AG10803 (cell line): ENCODE data around the gene NPHP3.
"Not testable (repeated sequence)": the region's sequence is repeated elsewhere in the genome, so short reads cannot be mapped to it uniquely, and the experiment has no call there.

ENCODE experiments used
- DNase-seq: peaks from one replicate; pipeline ENCODE4 v3.0.0; 2010; ENCODE audit warnings: low read depth
- H3K4me3 ChIP-seq: 2 replicates; pipeline ENCODE4 v1.5.1; 2011; ENCODE audit warnings: mild to moderate bottlenecking, low read length, control low read depth
- TF ChIP-seq, protein P1 (sequence below): conservative IDR thresholded peaks from 2 replicates; pipeline ENCODE4 v1.5.1; 2011; ENCODE audit warnings: mild to moderate bottlenecking, low read length, control low read depth, inconsistent platforms

The NPHP3 gene

DNA sequence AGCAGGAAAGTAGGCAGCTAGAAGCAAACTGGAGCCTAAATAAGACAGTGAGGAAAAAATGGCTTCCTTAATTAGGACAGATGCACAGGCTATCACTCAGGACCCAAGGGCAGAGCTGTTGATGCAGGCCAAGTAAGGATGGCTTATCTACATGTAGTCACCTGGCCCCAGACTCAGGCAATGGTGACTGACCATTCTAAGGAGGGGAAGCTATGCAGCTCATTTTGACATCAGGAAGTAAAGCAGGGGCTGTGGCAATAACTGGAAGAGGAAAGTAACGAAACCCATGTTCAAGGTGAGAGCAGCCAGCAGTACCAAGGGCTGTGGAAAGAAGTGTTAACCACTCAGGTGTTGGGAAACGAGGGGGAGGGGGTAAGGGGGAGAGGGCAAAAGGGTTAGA, 78.8 kb downstream of the NPHP3 start:
- TF ChIP-seq, protein P1, sequence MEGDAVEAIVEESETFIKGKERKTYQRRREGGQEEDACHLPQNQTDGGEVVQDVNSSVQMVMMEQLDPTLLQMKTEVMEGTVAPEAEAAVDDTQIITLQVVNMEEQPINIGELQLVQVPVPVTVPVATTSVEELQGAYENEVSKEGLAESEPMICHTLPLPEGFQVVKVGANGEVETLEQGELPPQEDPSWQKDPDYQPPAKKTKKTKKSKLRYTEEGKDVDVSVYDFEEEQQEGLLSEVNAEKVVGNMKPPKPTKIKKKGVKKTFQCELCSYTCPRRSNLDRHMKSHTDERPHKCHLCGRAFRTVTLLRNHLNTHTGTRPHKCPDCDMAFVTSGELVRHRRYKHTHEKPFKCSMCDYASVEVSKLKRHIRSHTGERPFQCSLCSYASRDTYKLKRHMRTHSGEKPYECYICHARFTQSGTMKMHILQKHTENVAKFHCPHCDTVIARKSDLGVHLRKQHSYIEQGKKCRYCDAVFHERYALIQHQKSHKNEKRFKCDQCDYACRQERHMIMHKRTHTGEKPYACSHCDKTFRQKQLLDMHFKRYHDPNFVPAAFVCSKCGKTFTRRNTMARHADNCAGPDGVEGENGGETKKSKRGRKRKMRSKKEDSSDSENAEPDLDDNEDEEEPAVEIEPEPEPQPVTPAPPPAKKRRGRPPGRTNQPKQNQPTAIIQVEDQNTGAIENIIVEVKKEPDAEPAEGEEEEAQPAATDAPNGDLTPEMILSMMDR, result no peak
- H3K4me3 ChIP-seq, result no peak overlapping the region
- DNase-seq, result no peak

DNA sequence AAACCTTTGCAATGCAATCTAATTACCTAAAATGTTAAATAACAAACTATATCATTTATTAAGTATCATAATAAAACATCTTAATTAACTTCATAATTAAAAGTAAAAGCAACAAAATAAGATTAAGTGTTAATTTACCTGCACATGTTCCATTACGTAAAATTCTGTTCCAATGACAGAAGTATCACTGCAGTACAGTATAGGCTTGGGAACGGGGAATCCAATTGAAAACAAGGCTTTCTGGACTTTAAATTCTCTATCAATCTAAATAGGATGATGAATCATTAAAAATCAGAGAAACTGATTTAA, 79.7 kb downstream of the NPHP3 start:
- DNase-seq, result no peak
- no peak overlapping the region for H3K4me3 ChIP-seq
- TF ChIP-seq, protein P1, result no peak

DNA sequence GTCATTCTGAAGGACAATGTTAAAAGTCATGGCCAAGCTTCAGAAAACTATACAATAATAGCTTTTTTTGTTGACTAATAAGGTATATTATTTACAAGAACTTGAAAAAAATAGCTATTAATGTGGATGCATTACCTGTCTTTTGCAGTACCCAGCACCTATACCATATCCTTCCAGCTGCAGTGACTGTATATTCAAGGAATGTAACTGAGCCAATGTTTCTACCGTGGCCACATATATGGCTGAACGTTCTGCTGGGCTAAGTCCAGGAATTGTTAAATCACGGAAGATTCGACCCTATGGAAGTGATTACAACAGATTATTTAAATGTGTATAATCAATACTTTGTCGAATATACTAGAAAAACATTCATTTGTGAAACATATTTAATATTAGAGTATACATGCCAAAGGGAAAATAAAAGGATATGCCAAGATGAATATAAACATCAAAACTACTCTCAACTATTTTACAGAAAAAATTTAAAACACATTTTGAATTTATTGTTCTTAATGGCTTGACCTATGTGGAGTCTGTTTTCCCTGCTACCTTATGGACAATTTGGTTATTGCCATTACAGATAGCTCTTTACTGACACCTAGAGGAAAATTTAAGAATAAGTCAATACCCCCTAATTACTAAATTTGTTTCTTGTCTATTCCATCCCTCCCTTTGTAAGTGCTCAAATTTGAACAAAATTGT, 80.2 kb downstream of the NPHP3 start:
- no peak overlapping the region for H3K4me3 ChIP-seq

DNA sequence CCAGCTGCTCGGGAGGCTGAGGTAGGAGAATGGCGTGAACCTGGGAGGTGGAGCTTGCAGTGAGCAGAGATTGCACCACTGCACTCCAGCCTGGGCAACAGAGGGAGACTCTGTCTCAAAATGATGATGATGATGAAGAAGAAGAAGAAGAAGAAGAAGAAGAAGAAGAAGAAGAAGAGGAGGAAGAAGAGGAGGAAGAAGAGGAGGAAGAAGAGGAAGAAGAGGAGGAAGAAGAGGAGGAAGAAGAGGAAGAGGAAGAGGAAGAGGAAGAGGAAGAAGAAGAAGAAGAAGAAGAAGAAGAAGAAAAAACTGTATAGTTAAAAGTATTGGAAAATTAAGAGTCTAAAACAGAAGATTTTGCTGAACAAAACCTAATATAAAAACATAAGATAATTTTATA, 80.8 kb downstream of the NPHP3 start:
- H3K4me3 ChIP-seq, result not testable (repeated sequence)

More for the DNA sequence above, 80.2 kb downstream of the NPHP3 start:
- peak; percentile 62 for DNase-seq
- TF ChIP-seq, protein P1, result peak; percentile 74

DNA sequence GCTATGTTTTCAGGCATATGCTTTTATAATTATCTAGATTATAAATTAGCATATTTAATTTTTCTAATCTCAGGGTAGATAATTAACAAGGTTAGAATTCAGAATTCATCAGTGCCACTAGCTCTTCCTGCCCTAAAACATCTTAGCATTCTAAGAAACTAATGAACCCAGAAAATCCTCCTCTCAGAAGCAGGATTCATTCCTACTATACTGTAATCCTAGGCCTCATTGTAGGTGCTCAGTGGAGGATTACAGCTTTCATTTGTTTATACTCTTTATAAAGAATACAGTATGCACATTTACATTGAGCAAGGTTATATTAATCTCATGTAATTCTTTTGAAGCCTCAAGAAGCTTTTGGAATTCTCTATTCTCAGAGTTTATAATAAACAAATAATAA, 83.5 kb downstream of the NPHP3 start:
- TF ChIP-seq, protein P1, result no peak
- no peak for DNase-seq
- H3K4me3 ChIP-seq, result no peak overlapping the region

More for the DNA sequence above, 80.8 kb downstream of the NPHP3 start:
- not testable (repeated sequence) for DNase-seq

DNA sequence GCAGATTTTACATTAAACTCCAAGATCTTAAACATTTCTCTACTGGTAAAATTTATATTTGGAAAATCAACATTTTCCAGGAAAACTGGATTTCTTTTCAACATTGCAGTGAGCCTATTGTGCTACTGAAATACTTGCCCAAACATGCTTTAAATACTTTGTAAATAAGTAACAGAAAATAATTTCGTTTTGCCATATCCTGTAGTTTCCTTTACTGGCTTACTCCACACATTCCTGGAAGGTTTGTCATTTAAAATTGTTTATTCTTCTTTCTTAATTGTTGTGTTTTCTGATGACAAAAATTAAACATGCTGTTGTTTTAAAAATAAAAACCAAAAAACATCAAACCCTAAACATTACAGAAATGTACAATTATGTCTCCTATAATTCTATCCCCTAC, 84.6 kb downstream of the NPHP3 start:
- H3K4me3 ChIP-seq, result no peak overlapping the region
- TF ChIP-seq, protein P1, result no peak
- DNase-seq, result peak; percentile 75

DNA sequence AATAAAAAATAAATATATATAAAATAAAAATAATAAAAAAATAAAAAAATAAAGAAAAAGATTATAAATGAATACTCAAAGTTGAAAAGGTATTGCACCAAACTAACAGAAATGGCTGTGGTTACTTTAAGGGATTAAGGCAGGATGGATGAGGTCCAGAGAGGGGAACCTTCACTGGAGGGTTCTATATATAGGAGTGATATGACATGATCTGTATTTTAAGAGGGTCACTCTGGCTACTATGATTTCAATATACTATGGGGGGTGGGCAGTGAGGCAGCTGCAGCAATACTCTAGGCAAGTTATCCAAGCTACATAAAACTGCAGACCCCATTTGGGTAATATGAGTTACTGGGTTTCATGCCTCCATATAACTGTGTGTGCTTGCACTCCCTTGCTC, 87.2 kb downstream of the NPHP3 start:
- no peak for DNase-seq
- H3K4me3 ChIP-seq, result no peak overlapping the region
- TF ChIP-seq, protein P1, result no peak
